ENCODE data around the gene PFN3. TPM values are rescaled to one million over a fixed set of nuclear protein-coding genes. Genes with fewer than 3 reads are reported as not detected.

PFN3 gene
- total RNA-seq, 2 experiments from 2014 or later, result not detected

- peak; percentile 18 for ATAC-seq (ENCODE audit: poor library complexity)
- H3K27me3 Mint-ChIP-seq, result no peaks in the 10 kb centered on the region
- Histone ChIP-seq H3K27me3 (ENCODE audit: control insufficient read depth in 1 of 2, insufficient read depth in 2 of 2, low read length in 2 of 2) (no peaks in the 10 kb centered on the region), H3K36me3 (ENCODE audit: insufficient read depth, low read length) (peaks cover 84% of the 10 kb centered on the region), H3K4me3 (ENCODE audit: low read length) (no peak overlapping the region), H3K9me3 (ENCODE audit: control insufficient read depth in 1 of 2, insufficient read depth in 1 of 2, low read length in 2 of 2) (no peaks in the 10 kb centered on the region), H3K27ac (ENCODE audit: low read depth in 1 of 2, low read length in 2 of 2) (peak overlapping the region in 1 of 2 donors; percentile 5), H3K4me1 (ENCODE audit: insufficient read depth, low read length) (peaks cover 82% of the 10 kb centered on the region)
- peaks cover 75% of the 10 kb centered on the region for H3K36me3 Mint-ChIP-seq (ENCODE audit: low read depth)
- POLR2A ChIA-PET, result interaction anchor here (0.7 to 6.4 kb wide), 8 partner anchors 10 to 832 kb away, joined by 3 to 51 read pairs (median 3); partner anchors contain the start of genes RGS14, RNF44 and SLC34A1
- CTCF ChIA-PET, result interaction anchor here (0.6 to 6.2 kb wide), 14 partner anchors 8 to 118 kb away, joined by 3 to 60 read pairs (median 6); partner anchors contain the start of genes LMAN2, MXD3 and RGS14
- H3K4me1 Mint-ChIP-seq (ENCODE audit: low read depth), result peaks cover 61% of the 10 kb centered on the region
- TF ChIP-seq CTCF (IDR thresholded peaks at IDR 0.05), result peak; percentile 77
- H3K9me3 Mint-ChIP-seq, result no peaks in the 10 kb centered on the region
- intact Hi-C loops (cut with DNase I, micrococcal nuclease), result no loop called here
- H3K27ac Mint-ChIP-seq, result peak overlapping the region; percentile 76
- DNase-seq, result peak in 5 of 14 experiments; percentile 18 to 65 (median 52)
- peak overlapping the region; percentile 81 for H3K4me3 Mint-ChIP-seq
These were observed 31.4 kb downstream of the PFN3 start for GRCh38 chr5:177368869-177369644.

GRCh38 chr5:177367981-177368868, 32.2 kb downstream of the PFN3 start:
- Mint-ChIP-seq H3K27me3 (no peaks in the 10 kb centered on the region), H3K9me3 (no peaks in the 10 kb centered on the region), H3K36me3 (ENCODE audit: low read depth) (peaks cover 71% of the 10 kb centered on the region), H3K4me1 (ENCODE audit: low read depth) (peaks cover 59% of the 10 kb centered on the region), H3K4me3 (peak overlapping the region; percentile 67), H3K27ac (peak overlapping the region; percentile 76)
- POLR2A ChIA-PET, result interaction anchor here (0.9 to 6.4 kb wide), 5 partner anchors 9 to 87 kb away, joined by 3 to 51 read pairs (median 3); partner anchors contain the start of genes RGS14 and SLC34A1
- H3K36me3 ChIP-seq (ENCODE audit: insufficient read depth, low read length), result peaks cover 77% of the 10 kb centered on the region
- peak in 1 of 14 experiments; percentile 25 for DNase-seq
- no peaks in the 10 kb centered on the region for H3K27me3 ChIP-seq (ENCODE audit: control insufficient read depth in 1 of 2, insufficient read depth in 2 of 2, low read length in 2 of 2)
- CTCF ChIA-PET, result interaction anchor here (1.0 to 6.2 kb wide), 8 partner anchors 7 to 77 kb away, joined by 3 to 60 read pairs (median 6); partner anchors contain the start of genes LMAN2, MXD3 and RGS14
- no peak overlapping the region for H3K4me3 ChIP-seq (ENCODE audit: low read length)
- H3K27ac ChIP-seq (ENCODE audit: low read depth in 1 of 2, low read length in 2 of 2), result no peak overlapping the region
- no peak for TF ChIP-seq CTCF (IDR thresholded peaks at IDR 0.05)
- no peaks in the 10 kb centered on the region for H3K9me3 ChIP-seq (ENCODE audit: control insufficient read depth in 1 of 2, insufficient read depth in 1 of 2, low read length in 2 of 2)
- intact Hi-C loops (cut with DNase I, micrococcal nuclease), result no loop called here
- ATAC-seq (ENCODE audit: poor library complexity), result no peak
- H3K4me1 ChIP-seq (ENCODE audit: insufficient read depth, low read length), result peaks cover 82% of the 10 kb centered on the region

GRCh38 chr5:177367323-177367848, 33.1 kb downstream of the PFN3 start:
- CTCF ChIA-PET, result no interaction called here
- no peaks in the 10 kb centered on the region for H3K9me3 Mint-ChIP-seq
- no peak overlapping the region for H3K4me3 Mint-ChIP-seq
- Histone ChIP-seq H3K27me3 (ENCODE audit: control insufficient read depth in 1 of 2, insufficient read depth in 2 of 2, low read length in 2 of 2) (no peaks in the 10 kb centered on the region), H3K4me3 (ENCODE audit: low read length) (no peak overlapping the region), H3K27ac (ENCODE audit: low read depth in 1 of 2, low read length in 2 of 2) (no peak overlapping the region), H3K36me3 (ENCODE audit: insufficient read depth, low read length) (peaks cover 73% of the 10 kb centered on the region), H3K4me1 (ENCODE audit: insufficient read depth, low read length) (peaks cover 82% of the 10 kb centered on the region), H3K9me3 (ENCODE audit: control insufficient read depth in 1 of 2, insufficient read depth in 1 of 2, low read length in 2 of 2) (no peaks in the 10 kb centered on the region)
- H3K4me1 Mint-ChIP-seq (ENCODE audit: low read depth), result peaks cover 59% of the 10 kb centered on the region
- H3K27me3 Mint-ChIP-seq, result no peaks in the 10 kb centered on the region
- POLR2A ChIA-PET, result interaction anchor here (0.9 kb wide), 1 partner anchor 59 kb away, joined by 3 read pairs; no protein-coding TSS in a partner anchor
- DNase-seq (no peak), ATAC-seq (ENCODE audit: poor library complexity) (no peak)
- intact Hi-C loops (cut with DNase I, micrococcal nuclease), result no loop called here
- peaks cover 71% of the 10 kb centered on the region for H3K36me3 Mint-ChIP-seq (ENCODE audit: low read depth)
- H3K27ac Mint-ChIP-seq, result no peak overlapping the region
- TF ChIP-seq CTCF (IDR thresholded peaks at IDR 0.05), result no peak

All from CD4-positive, alpha-beta T cell (primary cell).